Activated CD4-positive, CD25-positive, alpha-beta regulatory T cell treated with anti-CD3 and anti-CD28 coated beads, Interleukin-2, amount 50 U/mL, for 72 hours (primary cell): ENCODE data around the gene PIP4K2A.
"Not testable (repeated sequence)": the region's sequence is repeated elsewhere in the genome, so short reads cannot be mapped to it uniquely, and the experiment has no call there.

Source experiments
- DNase-seq: peaks from one replicate; pipeline ENCODE4 v3.0.0; 2021

PIP4K2A gene

GRCh38 chr10:22503315-22504088 is 210.9 kb downstream of the PIP4K2A start:
- no peak for DNase-seq

GRCh38 chr10:22501863-22502262 is 212.5 kb downstream of the PIP4K2A start:
- DNase-seq: no peak

- DNase-seq: no peak
Measured at GRCh38 chr10:22501413-22501812, 213.0 kb downstream of the PIP4K2A start.

- no peak for DNase-seq
Measured at GRCh38 chr10:22500656-22501340, 213.6 kb downstream of the PIP4K2A start.

GRCh38 chr10:22499973-22500372 is 214.4 kb downstream of the PIP4K2A start:
- DNase-seq: not testable (repeated sequence)

- DNase-seq: no peak
Measured at GRCh38 chr10:22495396-22495795, 219.0 kb downstream of the PIP4K2A start.

GRCh38 chr10:22494007-22494406 is 220.4 kb downstream of the PIP4K2A start:
- DNase-seq: no peak

GRCh38 chr10:22491931-22492615 is 222.3 kb downstream of the PIP4K2A start:
- DNase-seq: no peak

GRCh38 chr10:22491480-22491879 is 222.9 kb downstream of the PIP4K2A start:
- DNase-seq: no peak

GRCh38 chr10:22489975-22490374 is 224.4 kb downstream of the PIP4K2A start:
- DNase-seq: no peak

GRCh38 chr10:22489467-22489866 is 224.9 kb downstream of the PIP4K2A start:
- DNase-seq: no peak

- no peak for DNase-seq
Measured at GRCh38 chr10:22486431-22486830, 227.9 kb downstream of the PIP4K2A start.
